Activated CD8-positive, alpha-beta memory T cell treated with anti-CD3 and anti-CD28 coated beads for 48 hours (primary cell): ENCODE measurements around the gene ZFP92.

Experiments
- DNase-seq, 3 experiments: peaks; one replicate each; pipeline ENCODE4 v3.0.0-alpha.2; 2020; ENCODE audit warnings: low read depth in 2 of 3, low spot score in 2 of 3

Gene ZFP92

DNA sequence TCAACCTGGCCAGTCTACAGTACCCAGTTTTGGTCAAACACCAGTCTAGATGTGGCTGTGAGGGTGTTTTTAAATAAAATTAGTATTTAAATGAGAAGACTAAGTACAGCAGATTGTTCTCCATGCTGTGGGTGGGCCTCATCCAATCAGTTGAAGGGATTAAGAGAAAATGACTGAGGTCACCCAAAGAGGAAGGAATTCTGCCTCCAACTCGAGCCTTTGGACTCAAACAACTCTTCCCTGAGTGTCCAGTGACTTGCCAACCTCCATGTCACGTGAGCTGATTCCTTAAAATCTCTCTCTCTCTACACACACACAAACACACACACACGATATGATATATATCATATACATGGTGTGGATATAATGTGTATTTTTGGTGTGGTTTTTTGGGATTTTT, 24.6 kb downstream of the ZFP92 start:
- DNase-seq: no peak

DNA sequence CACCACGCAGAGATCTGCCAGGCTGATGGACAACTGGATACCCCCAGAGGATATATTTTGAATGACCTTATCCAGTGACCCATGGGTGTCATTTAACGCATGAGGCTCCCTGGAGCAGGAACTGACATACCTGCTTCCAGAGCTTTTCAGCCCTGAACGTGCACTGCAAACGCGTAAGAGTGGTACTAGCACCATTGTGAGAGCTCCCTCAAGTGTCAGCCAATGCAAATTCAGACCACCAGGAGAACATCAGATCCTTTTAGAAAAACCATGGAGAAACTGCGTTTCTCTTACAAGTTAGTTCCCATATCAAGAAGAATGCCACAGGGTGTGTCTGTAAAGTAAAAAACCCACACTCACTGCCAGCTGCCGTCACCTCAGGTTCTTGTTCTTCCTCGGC, 27.3 kb downstream of the ZFP92 start:
- DNase-seq: no peak

DNA sequence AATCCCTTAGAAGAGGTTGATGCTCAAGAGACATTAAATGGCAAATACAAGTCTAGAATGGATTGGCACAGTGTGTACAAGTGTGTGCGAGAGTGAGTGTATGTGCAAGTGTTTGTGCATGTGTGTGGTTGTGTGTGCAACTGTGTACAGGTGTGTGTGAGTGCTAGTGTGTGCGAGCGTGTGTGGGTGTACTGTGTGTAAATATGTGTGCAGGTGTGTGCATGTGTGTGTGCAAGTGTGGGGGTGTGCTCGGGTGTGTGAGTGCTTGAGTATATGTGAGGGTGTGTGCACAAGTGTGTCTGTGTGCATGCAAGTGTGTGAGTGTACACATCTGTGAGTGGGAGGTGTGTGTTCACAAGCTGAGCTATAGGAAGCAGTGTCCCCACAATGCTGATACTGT, 28.7 kb downstream of the ZFP92 start:
- no peak for DNase-seq

DNA sequence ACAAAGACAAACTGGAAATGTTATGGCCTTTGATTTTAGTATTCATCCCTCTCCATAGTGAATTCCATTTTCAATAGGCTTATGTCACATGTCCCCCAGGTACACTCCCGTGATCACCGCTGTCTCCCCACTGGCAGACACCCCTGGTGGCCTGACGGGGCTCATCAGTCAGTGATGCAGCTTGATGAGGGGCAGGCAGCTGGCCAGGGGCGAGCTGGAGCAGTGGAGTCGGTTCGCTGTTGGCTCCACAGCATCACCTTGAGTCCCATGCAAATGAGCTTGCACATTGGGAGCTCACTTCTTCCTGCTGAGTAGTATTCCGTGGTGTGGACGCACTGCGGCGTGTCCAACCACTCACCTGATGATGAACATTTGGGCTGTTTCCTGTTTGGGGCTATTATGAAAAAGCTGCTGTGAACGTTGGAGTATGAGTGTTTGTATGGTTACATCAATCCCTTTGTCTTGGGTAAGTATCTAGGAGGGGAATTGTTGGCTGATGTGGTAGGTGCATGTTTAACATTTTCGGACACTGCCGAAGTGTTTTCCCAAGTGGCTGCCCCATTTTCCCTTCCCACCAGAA, 29.4 kb downstream of the ZFP92 start:
- no peak for DNase-seq

DNA sequence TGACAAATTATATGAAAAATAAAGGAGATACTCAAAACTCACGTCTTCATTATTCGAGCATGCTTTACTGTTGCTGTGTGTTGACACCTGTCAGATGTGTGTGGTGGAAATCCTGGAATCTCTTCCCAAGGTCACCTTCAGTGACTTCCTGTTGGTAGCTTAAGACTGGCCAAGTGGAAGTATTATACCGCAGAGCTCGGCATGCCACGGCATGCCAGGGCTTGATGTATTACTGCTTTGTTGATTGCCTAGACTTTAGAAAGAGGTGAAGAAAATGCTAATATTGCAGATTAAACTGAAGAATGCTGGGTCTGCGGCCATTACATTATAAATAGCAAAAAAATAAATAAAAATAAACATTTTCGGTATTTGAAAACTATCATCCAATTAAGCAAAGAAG, 30.0 kb downstream of the ZFP92 start:
- no peak for DNase-seq

DNA sequence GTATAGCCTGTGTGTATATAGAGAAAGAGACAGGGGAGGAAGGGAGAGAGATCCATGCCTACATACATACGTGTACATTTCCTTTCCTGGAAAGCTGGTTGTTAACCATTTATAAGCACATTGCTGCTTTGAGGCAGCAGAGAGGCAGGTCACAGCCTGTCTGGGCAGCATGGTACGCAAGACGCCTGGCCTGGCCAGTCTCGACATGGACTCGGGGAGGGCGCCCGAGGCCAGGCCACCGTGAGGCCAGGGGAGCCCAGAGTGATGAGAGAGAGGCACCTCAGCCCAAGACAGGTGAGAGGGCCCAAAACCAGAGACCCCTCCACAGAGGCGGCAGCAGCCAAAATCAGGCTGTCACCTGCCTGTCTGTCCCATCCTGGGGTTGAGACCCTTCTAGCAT, 30.7 kb downstream of the ZFP92 start:
- no peak for DNase-seq

DNA sequence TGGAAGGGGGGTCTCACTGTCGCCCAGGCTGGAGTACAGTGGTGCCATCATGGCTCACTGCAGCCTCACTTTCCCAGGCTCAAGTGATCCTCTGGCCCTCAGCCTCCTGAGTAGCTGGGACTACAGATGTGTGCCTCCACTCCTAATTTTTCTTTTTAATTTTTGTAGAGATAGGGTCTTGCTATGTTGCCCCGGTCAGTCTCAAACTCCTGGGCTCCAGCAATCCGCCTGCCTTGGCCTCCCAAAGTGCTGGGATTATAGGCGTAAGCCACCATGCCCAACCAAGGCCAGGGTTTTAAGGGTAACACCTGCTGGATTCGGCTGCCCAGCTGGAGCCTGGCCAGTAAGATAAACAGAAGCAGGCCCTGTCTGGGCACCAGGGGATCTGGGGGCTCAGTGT, 31.2 kb downstream of the ZFP92 start:
- DNase-seq: no peak

DNA sequence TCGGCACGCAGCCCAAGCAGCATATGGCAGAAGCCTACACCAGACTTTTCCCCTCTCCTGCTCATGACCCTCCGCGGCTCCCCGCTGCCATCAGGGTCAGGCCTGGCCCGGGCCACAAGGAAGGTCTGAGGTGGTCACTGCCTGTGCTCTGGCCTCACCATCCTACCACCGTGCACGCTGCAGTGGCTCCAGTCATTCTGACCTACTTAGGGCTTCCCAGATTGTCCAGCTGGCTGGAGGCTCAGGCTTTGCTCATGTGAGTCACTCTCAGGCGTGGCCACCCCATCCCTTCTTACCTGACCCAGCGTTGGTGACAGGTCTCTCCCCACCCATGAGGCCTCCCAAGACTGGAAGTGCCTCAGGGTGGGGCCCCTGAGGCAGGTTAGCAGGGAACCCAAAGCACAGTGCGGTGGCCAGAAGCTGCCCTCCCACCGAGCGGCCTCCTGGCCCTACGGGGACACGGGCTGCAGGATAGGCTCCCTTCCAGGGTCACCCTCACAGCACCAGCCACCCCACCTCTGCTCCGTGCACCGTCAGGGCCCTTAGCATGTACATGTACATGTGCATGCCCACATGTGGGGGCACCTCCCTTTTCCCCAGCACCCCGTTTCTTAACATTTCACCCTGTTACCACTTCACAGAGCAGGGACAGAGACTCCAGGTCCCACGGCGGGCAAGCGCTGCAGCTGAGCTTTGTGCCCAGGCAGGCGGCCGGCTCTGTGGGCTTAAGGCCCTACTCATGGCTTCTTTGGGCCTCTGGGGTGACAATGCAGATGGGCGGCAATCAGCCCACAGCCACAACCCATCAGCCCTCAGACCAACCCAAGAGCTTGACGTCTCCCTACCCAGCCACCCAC, 32.4 kb downstream of the ZFP92 start:
- no peak for DNase-seq

DNA sequence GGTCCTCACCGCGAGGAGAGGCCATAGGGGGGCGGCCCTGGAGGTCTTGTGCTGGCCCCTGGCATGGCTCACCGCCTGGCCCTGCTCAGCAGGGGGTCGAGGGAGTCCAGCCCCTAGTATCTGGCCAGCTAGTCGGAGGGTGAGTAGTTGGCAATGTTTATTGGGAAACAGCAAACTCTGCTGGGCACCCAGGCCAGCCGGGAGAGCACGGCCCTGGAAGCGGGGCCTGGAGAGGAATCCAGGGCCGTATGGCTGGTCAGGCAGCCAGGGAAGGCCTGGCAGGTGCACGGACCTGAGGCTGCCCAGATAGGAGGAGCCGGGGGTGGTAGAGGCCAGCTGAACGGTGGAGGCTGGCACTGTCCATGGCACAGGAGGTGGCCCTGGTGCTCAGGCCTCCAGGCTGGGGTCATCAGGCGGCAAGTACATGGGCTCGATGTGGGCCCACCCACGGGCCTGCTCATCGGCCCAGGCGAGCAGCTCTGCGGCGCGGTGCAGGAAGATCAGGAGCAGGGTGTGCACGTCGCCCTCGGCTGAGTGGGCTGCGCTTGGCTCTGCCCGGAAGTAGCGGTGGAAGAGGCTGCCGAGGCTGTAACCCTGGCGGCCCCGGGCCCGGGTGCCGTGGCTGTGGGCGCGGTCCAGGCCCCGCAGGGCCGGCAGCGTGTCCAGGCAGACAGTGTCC, 33.2 kb downstream of the ZFP92 start:
- DNase-seq: no peak

DNA sequence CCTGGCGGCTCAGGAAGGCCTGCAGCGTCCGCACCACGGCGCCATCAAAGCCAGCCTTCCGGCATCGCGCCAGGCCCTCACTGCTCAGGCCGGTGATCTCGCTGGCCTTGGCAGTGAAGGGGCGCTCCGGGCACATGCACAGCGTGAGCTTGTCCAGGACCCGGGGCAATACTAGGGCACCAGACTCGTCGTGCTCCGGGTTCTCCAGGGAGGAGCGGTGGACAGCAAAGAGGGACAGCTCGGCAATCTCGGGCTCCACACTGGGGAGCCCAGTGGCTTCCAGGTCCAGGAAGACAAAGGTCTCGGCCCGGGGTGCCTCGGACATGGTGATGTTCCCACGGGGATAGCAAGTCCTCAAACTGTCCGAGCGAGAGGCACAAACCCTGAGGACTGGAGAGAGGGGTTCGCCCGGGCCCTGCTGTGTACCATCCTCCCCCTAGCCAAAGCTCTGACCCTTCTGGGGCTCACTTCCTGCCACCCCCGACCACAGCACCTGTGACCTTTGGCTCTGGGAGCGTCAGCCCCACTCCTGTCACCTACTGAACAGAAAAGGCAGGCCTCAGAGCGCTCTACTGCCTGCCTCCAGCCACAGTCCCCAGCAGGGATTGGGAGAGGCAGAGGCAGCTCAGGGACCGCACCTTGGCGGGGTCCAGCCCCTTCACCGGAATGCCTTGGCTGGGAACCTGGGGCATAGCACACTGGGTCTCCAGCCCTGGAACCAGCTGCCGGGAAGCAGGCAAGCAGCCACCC, 34.0 kb downstream of the ZFP92 start:
- DNase-seq: no peak

DNA sequence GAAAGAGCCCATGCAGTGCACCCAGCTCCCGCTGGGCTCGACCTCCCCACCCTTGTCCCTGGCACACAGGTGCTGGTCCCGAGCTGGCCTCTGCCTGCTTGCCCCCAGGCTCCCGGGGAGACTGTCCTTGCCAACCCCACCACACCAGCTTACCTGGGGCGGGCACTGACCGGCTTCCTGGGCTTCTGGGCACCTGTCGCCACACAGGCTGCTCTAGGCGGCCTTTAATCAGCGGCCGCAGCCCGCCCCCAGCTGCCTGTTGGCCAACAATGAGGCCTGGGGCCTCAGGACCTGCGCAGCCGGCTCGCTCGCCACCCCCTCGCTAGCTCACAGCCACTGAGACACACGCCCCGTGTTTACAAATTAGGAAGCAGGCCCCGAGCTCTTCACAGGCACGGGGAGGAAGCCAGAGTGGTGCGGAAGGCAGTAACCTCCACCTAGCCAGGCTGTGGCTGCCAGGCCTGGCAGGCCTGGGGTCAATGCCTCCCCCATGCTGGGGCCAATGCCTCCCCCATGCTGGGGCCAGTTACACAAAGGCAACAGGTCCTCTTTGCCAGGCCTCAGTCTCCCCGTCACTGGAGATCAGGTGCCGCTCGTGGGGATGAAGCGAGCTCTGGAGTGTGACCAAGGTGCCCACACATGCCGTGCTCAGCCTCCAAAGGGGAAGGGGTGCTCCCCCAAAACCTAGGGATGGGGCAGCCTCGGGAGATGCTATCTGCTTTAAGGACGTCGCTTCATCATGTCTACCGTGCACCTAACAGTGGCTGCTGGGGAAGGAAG, 34.8 kb downstream of the ZFP92 start, which contains the start of gene TREX2:
TREX2 (minus strand) TSS at position 201 of the 780 bp plus-strand sequence. CDS start 626 bp downstream, outside the sequence.
- no peak for DNase-seq

DNA sequence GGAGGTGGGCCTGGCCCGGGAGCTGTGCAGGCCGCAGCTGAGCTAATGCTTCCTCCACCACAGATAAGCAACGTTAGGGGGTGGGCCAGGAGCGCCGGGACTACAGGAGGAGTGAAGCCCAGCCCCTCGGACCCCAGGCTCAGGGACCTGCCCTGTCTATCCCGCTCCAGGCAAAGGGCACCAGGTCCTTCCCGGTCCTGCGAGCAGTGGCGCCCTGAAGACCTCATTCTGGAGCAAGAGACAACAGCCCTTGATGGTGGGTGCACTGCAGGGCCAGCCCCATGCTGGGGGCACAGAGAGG, 35.3 kb downstream of the ZFP92 start:
- no peak for DNase-seq

DNA sequence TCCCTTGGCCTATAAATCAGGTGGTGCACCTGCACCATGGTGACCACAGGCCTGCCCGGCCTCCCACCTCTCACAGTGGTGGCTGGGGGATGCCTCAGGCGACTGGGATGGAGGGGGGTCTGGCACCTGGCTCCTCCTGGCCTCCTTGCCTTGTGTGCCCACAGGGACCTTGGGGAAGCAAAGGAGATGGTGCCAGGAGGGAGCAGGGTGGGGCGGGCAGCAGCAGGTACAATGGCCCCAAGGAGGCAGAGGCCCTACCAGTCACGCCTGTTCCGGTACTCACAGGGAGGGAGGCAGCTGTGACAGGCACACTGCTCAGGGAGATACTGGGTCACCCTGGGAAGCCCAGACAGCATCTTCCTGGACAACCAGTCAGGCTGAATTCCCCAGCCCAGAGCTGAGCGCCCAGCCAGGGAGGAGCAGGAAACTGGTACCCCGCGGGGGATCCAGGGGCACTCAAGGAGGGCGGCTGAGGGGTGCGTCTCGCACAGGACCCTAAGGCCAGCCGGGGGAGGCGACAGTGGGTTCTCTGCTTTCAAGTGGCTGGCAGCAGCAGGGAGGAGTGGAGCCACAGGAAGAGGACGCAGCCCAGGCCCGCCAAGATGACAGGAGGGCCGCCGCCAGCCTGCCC, 35.8 kb downstream of the ZFP92 start:
- DNase-seq: no peak

DNA sequence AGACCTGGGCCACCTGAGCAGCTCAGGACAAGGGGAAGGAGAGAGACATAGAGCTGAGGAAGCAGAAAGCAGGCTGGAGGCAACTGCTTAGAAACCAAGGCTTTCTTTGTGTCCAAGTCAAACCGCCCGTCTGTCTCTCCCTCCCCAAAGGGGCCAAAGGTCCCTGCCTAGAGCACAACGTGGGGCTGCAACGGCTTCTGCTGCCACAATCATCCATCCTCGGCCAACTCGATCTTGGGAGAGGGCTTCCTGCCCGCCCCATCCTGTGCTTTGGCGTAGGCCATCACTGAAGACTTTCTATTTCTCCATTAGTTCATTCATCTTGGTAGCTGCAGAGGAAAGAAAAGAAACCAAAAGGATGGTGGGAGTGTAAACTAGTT, 36.3 kb downstream of the ZFP92 start:
- no peak for DNase-seq

DNA sequence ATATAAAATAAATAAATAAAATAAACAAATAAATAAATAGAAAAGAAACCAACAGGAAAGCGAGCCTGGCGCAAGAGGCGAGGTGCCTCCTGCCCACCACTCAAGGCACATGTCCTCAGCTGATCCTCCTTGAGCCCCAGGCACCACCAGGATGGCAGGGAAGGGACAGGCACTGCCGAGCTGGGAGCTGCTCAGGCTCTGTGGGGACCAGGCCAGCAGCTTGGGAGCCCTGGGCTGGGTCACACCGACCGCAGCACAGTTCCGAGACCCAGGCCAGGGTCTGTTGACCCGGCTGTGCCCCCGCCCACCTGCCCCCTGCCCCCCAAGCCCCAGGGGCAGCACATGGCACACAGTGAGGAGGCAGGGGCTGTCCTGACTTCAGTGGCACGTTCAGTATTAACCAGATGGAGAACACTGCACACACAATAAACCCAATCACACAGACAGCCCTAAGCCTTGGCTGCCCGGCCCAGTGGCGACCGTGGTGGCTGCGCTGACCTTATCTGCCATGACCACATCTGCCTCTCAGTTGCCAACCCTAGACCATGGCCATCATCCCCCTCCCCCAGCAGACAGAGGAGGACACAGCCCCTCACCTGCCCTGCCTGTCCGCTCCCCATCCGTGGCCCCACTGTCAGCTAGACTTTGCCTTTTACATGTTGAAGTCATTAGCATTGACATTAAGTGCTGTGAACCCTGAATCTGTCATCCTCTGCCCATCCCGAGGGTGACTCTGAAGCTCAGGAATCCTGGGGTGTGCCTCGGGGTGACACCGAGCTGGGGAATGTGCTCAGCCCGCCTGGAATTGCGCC, 37.5 kb downstream of the ZFP92 start:
- DNase-seq: no peak

DNA sequence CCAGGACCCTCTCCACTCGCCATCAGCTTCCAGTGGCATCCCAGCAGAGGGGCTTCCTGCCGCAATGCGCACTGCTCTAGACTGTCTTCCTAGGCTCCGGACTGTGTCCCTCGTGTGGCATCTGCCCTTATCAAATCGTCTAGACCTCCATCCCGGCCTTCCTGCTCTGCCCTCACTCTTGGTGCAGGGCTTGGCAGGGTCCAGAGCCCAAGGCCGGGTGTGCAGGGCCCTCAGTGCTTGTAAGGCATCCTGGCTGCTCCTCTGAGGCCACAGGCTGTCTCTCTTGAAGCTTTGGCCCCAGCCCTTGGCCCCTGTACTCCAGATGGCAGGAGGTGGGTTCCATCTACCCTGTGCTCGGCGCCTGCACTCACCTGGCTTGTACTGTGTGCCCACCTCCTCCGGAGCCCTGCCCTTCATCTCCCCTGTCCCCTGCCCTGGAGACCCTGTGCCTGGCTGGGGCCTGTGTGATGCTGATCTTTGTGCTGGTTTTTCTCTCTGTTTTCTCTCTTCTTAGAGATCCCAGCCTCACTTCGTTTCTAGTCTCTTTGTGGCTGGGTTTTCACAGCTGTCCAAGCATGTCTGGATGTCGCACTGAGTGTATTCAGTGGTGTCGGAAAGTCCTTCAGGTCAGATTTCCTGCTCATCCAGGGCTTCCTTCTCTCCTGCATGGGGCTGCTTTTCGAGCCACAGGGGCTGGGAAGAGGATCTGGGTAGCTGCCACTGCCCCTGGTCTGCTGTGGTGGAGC, 38.3 kb downstream of the ZFP92 start:
- no peak for DNase-seq

DNA sequence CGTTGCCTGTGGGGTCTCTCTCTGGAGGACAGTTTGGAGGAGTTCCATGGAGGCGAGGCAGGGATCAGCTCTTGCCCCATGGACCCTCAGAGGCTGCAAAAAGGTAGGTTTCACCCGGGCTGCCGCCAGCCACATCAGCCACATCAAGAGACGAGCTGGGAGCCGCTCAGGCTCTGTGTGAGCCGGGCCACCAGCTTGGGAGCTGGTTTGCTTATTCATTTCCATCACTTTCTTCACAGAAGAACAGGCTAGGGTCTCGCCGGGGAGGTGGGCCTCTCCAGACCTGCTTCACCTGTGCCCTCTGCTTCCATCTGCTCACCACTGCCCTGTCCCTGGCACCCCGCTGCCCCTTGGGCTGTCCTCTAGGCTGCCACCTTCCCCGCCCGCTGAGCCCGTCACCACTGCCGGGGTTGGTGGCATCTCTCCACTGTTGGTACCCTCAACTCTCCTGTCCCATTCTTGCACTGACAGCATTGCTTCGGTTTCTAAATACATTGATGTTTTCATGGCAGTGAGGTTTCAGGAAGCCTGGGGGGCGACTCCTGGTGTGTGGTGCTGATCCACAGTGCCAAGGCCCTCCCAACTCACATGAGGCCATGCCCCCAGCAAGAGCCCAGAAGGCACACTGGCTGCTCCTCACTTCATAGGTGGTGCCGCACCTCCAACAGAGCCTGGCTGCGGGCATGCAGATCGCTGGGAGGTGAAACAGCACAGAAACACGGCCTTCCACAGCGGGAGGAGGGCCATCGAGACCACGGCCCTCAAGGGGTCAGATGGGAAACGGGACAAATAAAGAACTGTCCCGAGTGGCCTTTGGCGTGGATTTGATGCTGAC, 39.1 kb downstream of the ZFP92 start:
- no peak for DNase-seq

DNA sequence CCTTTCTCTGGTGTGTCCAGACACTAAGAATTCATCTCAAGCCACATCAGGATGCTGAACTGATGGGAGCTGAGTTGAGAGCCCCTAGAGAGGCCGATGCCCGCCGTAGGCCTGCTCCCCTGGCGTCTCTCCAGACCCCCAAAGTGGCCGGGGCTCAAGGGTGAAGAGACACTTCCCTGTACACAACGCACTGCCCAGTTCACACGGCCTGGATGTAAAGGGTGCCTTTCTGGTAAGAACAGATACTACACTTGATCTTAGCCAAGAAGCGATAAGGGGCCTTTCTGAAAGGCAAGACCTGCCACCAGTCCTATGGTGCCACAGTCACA, 39.6 kb downstream of the ZFP92 start:
- no peak for DNase-seq
